NT2/D1 (cell line): ENCODE measurements around the gene ROGDI.
A peak's percentile ranks its signal among the peaks of the same experiment; 100 is the strongest.
"Not testable (repeated sequence)": the region's sequence is repeated elsewhere in the genome, so short reads cannot be mapped to it uniquely, and the experiment has no call there.

Source experiments
- DNase-seq: peaks from one replicate; pipeline ENCODE4 v3.0.0-alpha.2; 2011; ENCODE audit warnings: low read depth, low spot score
- H3K27me3 ChIP-seq: 2 replicates; pipeline ENCODE4 v1.6.0; 2011; ENCODE audit warnings: mild to moderate bottlenecking; ENCODE audit not compliant: insufficient read length, insufficient read depth
- H3K36me3 ChIP-seq: 2 replicates; pipeline ENCODE4 v1.6.1; 2011; ENCODE audit warnings: mild to moderate bottlenecking, low read length, mixed read lengths; ENCODE audit not compliant: insufficient read depth, insufficient read length
- H3K4me1 ChIP-seq: 2 replicates; pipeline ENCODE4 v1.5.1; 2011; ENCODE audit not compliant: insufficient read depth, insufficient read length
- H3K4me3 ChIP-seq: 2 replicates; pipeline ENCODE4 v1.5.1; 2011; ENCODE audit warnings: low read depth; ENCODE audit not compliant: insufficient read length
- H3K9ac ChIP-seq: 2 replicates; pipeline ENCODE4 v1.6.0; 2011; ENCODE audit warnings: low read depth; ENCODE audit not compliant: insufficient read length
- H3K9me3 ChIP-seq: 2 replicates; pipeline ENCODE4 v1.5.1; 2011; ENCODE audit warnings: mild to moderate bottlenecking, low read length; ENCODE audit not compliant: insufficient read depth
- SUZ12 ChIP-seq: IDR thresholded peaks from 2 replicates; pipeline ENCODE4 v1.6.1; 2011; ENCODE audit not compliant: insufficient read length, insufficient read depth; ENCODE audit errors: extremely low read depth
- YY1 ChIP-seq: IDR thresholded peaks from 2 replicates; pipeline ENCODE4 v1.6.1; 2011; ENCODE audit not compliant: insufficient read length, insufficient read depth
- ZNF274 ChIP-seq: IDR thresholded peaks from 2 replicates; pipeline ENCODE4 v1.6.1; 2011; ENCODE audit warnings: mild to moderate bottlenecking, low read depth, low read length

ROGDI gene

GRCh38 chr16:4787627-4788482 is 14.6 kb downstream of the ROGDI start, which contains the start of gene SEPTIN12:
TSS of gene SEPTIN12 (minus strand) at chr16:4788345. CDS start at chr16:4787645, 700 bp downstream.
- Histone ChIP-seq H3K36me3 (no peaks in the 10 kb centered on the region), H3K9me3 (no peaks in the 10 kb centered on the region), H3K9ac (peak within 1 kb of the TSS; percentile 34), H3K4me1 (peaks cover 23% of the 10 kb centered on the region), H3K27me3 (no peaks in the 10 kb centered on the region), H3K4me3 (no peak within 1 kb of the TSS)
- TF ChIP-seq ZNF274: no peak
- no peak for DNase-seq

GRCh38 chr16:4787068-4787467 is 15.4 kb downstream of the ROGDI start:
- Histone ChIP-seq H3K9me3 (no peaks in the 10 kb centered on the region), H3K4me1 (peaks cover 23% of the 10 kb centered on the region), H3K4me3 (no peak overlapping the region), H3K9ac (no peak overlapping the region), H3K36me3 (no peaks in the 10 kb centered on the region), H3K27me3 (no peaks in the 10 kb centered on the region)
- TF ChIP-seq ZNF274 (no peak), YY1 (no peak), SUZ12 (no peak)
- no peak for DNase-seq

- Histone ChIP-seq H3K9ac (no peak overlapping the region), H3K36me3 (no peaks in the 10 kb centered on the region), H3K27me3 (no peaks in the 10 kb centered on the region), H3K4me1 (peaks cover 23% of the 10 kb centered on the region), H3K4me3 (no peak overlapping the region), H3K9me3 (no peaks in the 10 kb centered on the region)
- TF ChIP-seq YY1 (no peak), SUZ12 (no peak), ZNF274 (no peak)
- DNase-seq: no peak
These were observed 16.5 kb downstream of the ROGDI start for GRCh38 chr16:4785758-4786433.

- not testable (repeated sequence) for H3K4me3 ChIP-seq, DNase-seq, H3K9ac ChIP-seq, H3K27me3 ChIP-seq, H3K9me3 ChIP-seq, H3K36me3 ChIP-seq
- peaks cover 21% of the 10 kb centered on the region for H3K4me1 ChIP-seq
These were observed 17.9 kb downstream of the ROGDI start for GRCh38 chr16:4784444-4784987.

- no peak for DNase-seq
- H3K4me3 ChIP-seq: no peak overlapping the region
- H3K9me3 ChIP-seq: no peaks in the 10 kb centered on the region
- H3K27me3 ChIP-seq: no peaks in the 10 kb centered on the region
- no peak overlapping the region for H3K9ac ChIP-seq
- no peaks in the 10 kb centered on the region for H3K36me3 ChIP-seq
- H3K4me1 ChIP-seq: peaks cover 21% of the 10 kb centered on the region
- TF ChIP-seq SUZ12 (no peak), YY1 (no peak), ZNF274 (no peak)
These were observed 18.5 kb downstream of the ROGDI start for GRCh38 chr16:4783951-4784336.

- TF ChIP-seq YY1 (no peak), SUZ12 (no peak), ZNF274 (no peak)
These were observed 19.0 kb downstream of the ROGDI start for GRCh38 chr16:4783251-4783950.

GRCh38 chr16:4780235-4780634 is 22.2 kb downstream of the ROGDI start:
- Histone ChIP-seq H3K4me3 (no peak overlapping the region), H3K36me3 (no peaks in the 10 kb centered on the region), H3K9ac (no peak overlapping the region), H3K4me1 (peaks cover 6% of the 10 kb centered on the region), H3K9me3 (peaks cover 2% of the 10 kb centered on the region; the same call in 1 of the 2 replicates), H3K27me3 (no peaks in the 10 kb centered on the region)
- no peak for DNase-seq
- TF ChIP-seq SUZ12 (no peak), ZNF274 (no peak), YY1 (no peak)

More at GRCh38 chr16:4783251-4783950, 19.0 kb downstream of the ROGDI start:
- Histone ChIP-seq H3K9ac (no peak overlapping the region), H3K27me3 (no peaks in the 10 kb centered on the region), H3K4me3 (no peak overlapping the region), H3K9me3 (no peaks in the 10 kb centered on the region), H3K36me3 (no peaks in the 10 kb centered on the region), H3K4me1 (peaks cover 19% of the 10 kb centered on the region)
- DNase-seq: no peak
